Sigmoid colon (tissue), 3 donors: ENCODE data around the gene RCN2.

Experiments used
- POLR2A ChIP-seq, 2 donors: fragments of 450-650 bp; IDR thresholded peaks; one replicate each; pipeline ENCODE4 v1.6.1; 2016; ENCODE audit warnings: antibody characterized with exemption in 2 of 2, mild to moderate bottlenecking in 2 of 2, moderate library complexity in 2 of 2
- TF ChIP-seq, protein P1 (sequence below), 4 experiments: fragments of 450-650 bp in 3 of 4; fragments of 200-600 bp in 1 of 4; IDR thresholded peaks; one replicate each; pipeline ENCODE4 v1.5.1; 2016 to 2019; ENCODE audit warnings: antibody characterized with exemption in 4 of 4, mild to moderate bottlenecking in 3 of 4, moderate library complexity in 2 of 4

DNA sequence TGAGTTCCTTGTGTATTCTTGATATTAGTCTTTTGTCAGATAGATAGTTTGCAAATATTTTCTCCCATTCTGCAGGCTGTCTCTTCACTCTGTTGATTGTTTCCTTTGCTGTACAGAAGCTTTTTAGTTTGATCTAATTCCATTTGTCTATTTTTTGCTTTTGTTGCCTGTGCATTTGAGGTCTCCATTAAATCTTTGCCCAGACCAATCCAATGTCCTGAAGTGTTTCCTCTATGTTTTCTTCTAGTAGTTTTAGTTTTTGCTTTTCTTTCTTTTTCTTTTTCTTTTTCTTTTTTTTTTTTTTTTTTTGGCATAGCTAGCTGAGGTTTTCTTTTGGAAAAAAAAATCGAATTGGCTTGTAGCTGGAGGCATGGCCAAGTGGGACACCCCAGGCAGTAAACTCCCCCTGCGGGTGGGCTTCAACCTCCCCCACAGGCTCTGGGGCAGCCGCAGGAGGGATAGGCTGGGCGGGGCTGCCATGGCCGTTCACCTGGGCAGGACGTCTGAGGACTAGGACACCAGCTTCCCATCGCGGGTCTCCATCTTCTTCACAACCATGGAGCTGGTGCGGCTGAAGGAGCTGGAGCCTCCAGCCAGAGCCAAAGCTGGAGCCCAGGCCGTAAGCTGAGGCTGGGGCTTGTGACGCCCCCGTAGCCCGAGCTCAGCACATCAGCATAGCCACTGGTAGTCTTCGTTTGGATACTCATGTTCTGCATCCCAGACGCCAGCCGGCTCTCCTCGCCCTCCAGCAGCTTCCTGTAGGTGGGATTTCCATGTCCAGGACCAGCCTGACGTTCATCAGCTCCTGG is 47.2 kb downstream of the RCN2 start:
- TF ChIP-seq, protein P1, sequence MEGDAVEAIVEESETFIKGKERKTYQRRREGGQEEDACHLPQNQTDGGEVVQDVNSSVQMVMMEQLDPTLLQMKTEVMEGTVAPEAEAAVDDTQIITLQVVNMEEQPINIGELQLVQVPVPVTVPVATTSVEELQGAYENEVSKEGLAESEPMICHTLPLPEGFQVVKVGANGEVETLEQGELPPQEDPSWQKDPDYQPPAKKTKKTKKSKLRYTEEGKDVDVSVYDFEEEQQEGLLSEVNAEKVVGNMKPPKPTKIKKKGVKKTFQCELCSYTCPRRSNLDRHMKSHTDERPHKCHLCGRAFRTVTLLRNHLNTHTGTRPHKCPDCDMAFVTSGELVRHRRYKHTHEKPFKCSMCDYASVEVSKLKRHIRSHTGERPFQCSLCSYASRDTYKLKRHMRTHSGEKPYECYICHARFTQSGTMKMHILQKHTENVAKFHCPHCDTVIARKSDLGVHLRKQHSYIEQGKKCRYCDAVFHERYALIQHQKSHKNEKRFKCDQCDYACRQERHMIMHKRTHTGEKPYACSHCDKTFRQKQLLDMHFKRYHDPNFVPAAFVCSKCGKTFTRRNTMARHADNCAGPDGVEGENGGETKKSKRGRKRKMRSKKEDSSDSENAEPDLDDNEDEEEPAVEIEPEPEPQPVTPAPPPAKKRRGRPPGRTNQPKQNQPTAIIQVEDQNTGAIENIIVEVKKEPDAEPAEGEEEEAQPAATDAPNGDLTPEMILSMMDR (IDR thresholded peaks at IDR 0.05) = no peak
- TF ChIP-seq POLR2A (IDR thresholded peaks at IDR 0.05) = no peak
